GM10266 (cell line): Measurements from ENCODE around the gene EEF1AKMT4.

Experiments
- DNase-seq: peaks from one replicate; pipeline ENCODE4 v3.0.0; 2012; ENCODE audit errors: extremely low spot score
- TF ChIP-seq, protein P1 (sequence below): IDR thresholded peaks from 2 replicates; pipeline ENCODE4 v1.5.1; 2012; ENCODE audit warnings: mild to moderate bottlenecking, low read depth; ENCODE audit not compliant: control insufficient read depth, insufficient read depth; ENCODE audit errors: missing control alignments

Gene EEF1AKMT4

DNA sequence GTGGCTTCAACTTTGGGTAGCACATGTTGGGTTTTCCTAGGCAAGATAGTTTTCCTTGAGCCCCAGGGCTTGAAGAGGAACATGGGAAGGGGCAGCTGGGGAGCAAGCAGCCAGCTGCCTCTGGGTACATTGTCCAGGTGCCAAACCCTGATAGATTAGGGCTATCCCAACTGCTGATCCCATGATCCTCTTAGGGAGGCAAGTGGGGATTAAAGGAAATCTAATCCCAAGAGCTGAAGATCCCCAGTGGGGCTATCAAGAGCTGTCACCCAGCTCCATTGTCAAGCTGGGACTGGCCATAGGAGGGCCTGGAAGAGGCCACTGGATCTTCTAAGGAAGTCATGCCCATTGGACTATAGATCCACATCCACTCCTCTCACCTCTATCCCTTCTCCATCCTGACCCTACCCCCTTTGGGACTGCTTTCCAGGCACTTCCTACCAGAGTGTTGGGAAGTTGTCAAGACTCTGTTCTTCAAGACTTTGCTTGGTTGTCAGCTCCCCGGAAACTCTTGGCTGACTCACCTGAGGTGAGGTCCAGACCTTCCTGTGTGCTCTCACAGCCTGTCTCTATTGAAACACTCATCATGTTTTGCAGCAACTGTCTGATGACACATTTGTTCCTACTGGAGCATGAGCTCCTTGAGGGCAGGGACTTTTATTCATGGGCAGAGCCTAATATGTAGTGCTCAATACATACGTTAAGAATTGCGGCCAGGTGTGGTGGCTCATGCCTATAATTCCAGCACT lies 6.0 kb downstream of the EEF1AKMT4 start:
- TF ChIP-seq, protein P1, sequence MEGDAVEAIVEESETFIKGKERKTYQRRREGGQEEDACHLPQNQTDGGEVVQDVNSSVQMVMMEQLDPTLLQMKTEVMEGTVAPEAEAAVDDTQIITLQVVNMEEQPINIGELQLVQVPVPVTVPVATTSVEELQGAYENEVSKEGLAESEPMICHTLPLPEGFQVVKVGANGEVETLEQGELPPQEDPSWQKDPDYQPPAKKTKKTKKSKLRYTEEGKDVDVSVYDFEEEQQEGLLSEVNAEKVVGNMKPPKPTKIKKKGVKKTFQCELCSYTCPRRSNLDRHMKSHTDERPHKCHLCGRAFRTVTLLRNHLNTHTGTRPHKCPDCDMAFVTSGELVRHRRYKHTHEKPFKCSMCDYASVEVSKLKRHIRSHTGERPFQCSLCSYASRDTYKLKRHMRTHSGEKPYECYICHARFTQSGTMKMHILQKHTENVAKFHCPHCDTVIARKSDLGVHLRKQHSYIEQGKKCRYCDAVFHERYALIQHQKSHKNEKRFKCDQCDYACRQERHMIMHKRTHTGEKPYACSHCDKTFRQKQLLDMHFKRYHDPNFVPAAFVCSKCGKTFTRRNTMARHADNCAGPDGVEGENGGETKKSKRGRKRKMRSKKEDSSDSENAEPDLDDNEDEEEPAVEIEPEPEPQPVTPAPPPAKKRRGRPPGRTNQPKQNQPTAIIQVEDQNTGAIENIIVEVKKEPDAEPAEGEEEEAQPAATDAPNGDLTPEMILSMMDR, result no peak
- DNase-seq, result no peak

DNA sequence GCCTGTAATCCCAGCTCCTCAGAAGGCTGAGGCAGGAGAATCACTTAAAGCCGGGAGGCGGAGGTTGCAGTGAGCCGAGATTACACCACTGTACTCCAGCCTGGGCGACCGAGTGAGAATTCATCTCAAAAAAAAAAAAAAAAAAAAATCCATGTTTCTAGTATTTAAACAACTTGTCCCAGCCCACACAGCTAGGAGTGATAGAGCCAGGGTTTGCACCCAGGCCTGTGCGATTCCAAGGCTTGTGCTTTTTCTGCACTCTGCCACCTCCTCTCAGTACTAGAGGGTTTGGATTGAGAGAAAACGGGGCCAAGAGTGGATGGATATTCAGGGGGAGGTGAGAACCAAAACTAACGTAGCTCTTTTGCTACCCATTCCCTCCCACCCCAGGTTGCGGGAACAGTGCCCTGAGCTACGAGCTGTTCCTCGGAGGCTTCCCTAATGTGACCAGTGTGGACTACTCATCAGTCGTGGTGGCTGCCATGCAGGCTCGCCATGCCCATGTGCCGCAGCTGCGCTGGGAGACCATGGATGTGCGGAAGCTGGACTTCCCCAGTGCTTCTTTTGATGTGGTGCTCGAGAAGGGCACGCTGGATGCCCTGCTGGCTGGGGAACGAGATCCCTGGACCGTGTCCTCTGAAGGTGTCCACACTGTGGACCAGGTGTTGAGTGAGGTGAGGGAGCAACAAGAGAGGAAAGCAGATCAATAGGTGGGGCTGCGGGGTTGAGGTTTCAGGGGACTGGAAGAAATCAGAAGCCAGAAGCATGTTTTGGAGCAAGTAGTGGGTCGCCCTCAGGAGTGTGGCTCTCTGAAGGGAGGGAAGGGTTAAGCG lies 7.8 kb downstream of the EEF1AKMT4 start:
- no peak for DNase-seq
- TF ChIP-seq, protein P1, result no peak

DNA sequence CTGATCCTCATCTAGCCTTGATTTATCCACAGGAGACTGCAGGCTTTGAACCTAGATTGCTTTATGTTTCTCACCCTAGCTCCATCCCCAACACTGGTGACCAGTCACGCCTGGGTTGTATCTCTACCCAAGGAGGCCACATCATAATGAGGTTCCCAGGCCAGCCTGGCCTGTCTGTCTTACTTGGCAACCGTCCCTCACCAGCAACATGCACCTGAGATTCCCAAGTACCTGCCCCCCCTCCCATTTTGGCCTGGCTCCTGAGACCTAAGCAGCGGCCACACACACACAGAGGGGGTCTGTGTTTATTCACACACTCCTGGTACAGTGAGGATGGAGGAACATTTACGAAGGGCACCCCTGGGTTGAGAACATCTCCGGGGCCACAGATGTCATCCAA lies 9.5 kb downstream of the EEF1AKMT4 start:
- TF ChIP-seq, protein P1, result no peak

DNA sequence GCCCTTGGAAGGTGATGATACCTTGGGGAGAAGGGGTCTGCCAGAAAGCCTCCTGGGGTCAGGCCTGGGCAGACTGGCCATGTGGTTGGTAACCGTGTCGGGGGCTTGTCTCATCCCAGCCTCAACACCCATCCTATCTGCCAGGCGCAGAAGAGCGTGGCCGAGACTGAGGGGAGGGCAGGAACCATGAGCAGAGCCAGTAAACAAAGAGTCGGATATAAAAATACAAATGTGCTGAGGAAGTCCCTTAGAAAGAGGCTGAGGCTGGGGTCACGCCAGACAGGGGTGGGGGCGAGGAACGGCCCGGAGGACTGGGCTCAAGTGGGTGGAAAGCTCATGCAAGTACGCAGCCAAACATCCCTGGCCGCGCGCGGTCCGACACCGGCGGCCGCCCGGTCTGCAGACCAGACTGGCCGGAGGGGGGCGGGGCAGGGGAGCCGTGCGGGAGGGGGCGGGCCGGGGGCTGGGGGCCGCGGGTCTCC lies 10.0 kb downstream of the EEF1AKMT4 start:
- no peak for DNase-seq
- TF ChIP-seq, protein P1, result no peak

More for the DNA sequence above, 9.5 kb downstream of the EEF1AKMT4 start:
- DNase-seq, result no peak

DNA sequence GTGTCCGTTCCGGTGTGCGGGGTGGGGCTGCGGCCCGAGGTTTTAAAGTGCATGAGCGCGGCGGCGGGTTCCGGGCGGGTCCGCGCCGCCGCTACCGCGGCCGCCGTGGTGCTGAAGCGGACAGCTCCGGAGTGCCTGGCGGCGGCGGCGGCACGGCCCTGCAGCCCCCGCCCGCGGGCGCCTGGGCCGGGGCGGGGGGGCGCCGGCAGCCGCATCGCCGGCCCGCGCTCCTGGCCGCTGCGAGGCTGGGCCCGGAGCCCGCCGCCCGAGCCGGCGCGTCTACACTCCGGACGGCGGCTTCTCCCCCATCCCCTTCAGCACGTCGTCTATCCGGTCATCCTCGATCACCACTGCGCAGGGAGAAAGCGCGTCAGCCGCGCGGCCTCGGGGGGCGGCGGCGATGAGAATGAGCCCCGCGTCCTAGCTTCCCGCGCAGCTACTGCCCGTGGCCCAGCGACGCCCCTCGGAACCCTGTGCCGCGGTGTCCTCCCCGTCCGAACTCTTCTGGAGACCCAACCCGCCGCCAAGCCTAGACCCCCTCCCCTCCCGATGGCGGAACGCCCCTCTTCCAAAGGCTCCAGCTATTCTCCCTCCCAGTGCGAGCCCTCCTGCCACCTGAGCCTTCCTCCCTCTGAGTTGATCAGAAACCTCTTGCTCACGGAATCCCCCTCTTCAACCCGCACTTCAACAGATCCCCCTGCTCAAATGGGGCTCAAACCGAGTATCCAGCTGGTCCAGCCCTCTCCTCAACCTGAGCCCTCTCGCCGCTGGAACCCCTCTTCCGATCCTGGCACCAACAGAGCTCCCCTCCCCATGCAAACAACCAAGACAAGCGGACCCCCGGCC lies 10.6 kb downstream of the EEF1AKMT4 start:
- TF ChIP-seq, protein P1, result no peak
- DNase-seq, result peak; percentile 91

DNA sequence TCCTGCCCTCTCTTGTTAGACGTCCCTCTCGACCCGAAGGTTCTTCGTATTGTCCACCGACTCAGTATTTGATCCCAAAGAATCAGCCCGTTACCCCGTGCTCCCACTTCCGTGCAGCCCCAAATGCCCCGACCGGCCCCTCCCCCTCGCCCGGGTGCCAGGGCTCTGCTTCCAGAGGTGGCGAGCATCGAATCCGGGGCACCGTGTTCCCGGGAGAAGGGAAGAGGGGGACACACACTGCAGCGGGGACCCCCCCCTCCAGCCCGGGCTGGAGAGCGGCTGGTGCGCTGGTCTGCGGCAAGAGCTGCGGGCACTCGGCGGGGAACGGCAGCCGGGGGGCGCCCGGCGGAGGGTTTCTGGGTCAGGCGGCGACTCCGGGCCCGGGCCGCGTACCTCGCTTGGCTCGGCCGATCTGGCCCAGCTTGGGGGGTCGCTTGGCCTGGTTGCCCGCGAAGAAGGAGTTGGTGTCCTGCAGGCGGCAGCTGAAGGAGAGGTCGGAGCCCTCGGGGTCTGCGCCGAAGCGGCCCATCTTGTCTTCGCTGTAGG lies 11.3 kb downstream of the EEF1AKMT4 start:
- peak; percentile 75 for DNase-seq
- TF ChIP-seq, protein P1, result no peak
